ENCODE data around the gene KCNG2. TPM values are rescaled to one million over a fixed set of nuclear protein-coding genes. Genes with fewer than 3 reads are reported as not detected.

Gene KCNG2
- total and polyA plus RNA-seq, 10 of the 15 experiments (the other 5 are each of a cell fraction or from before 2014, with no cell fraction given) = 0.20 to 0.23 TPM; not detected in 8

- TF ChIP-seq, protein P1, sequence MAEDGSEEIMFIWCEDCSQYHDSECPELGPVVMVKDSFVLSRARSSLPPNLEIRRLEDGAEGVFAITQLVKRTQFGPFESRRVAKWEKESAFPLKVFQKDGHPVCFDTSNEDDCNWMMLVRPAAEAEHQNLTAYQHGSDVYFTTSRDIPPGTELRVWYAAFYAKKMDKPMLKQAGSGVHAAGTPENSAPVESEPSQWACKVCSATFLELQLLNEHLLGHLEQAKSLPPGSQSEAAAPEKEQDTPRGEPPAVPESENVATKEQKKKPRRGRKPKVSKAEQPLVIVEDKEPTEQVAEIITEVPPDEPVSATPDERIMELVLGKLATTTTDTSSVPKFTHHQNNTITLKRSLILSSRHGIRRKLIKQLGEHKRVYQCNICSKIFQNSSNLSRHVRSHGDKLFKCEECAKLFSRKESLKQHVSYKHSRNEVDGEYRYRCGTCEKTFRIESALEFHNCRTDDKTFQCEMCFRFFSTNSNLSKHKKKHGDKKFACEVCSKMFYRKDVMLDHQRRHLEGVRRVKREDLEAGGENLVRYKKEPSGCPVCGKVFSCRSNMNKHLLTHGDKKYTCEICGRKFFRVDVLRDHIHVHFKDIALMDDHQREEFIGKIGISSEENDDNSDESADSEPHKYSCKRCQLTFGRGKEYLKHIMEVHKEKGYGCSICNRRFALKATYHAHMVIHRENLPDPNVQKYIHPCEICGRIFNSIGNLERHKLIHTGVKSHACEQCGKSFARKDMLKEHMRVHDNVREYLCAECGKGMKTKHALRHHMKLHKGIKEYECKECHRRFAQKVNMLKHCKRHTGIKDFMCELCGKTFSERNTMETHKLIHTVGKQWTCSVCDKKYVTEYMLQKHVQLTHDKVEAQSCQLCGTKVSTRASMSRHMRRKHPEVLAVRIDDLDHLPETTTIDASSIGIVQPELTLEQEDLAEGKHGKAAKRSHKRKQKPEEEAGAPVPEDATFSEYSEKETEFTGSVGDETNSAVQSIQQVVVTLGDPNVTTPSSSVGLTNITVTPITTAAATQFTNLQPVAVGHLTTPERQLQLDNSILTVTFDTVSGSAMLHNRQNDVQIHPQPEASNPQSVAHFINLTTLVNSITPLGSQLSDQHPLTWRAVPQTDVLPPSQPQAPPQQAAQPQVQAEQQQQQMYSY (CRISPR knock-in tag; IDR thresholded peaks at IDR 0.05) = no peak
- no peak for TF ChIP-seq SRF (IDR thresholded peaks at IDR 0.05; ENCODE audit: low read depth in 2 of 2, low read length in 2 of 2)
- TF ChIP-seq MYC (IDR thresholded peaks at IDR 0.05; ENCODE audit: insufficient read depth, insufficient read length, insufficient replicate concordance, low read length, severe bottlenecking) = no peak
- TF ChIP-seq SMAD5 (IDR thresholded peaks at IDR 0.05; ENCODE audit: low read depth) = no peak
- TF ChIP-seq ZBTB40 (IDR thresholded peaks at IDR 0.05; ENCODE audit: borderline replicate concordance) = no peak
- no peak for TF ChIP-seq RB1 (IDR thresholded peaks at IDR 0.05; ENCODE audit: borderline replicate concordance)
These were observed 14.3 kb downstream of the KCNG2 start (continued) for GRCh38 chr18:79812052-79812451.

Data from GM12878 (cell line).